AG09309 (cell line): Measurements from ENCODE around the gene FOXP1.

Experiments used
- DNase-seq: peaks from one replicate; pipeline ENCODE4 v3.0.0-alpha.2; 2010; ENCODE audit warnings: low read depth
- H3K4me3 ChIP-seq: 2 replicates; pipeline ENCODE4 v1.5.1; 2011; ENCODE audit warnings: mild to moderate bottlenecking, low read depth, low read length, moderate library complexity; ENCODE audit not compliant: control insufficient read depth
- CTCF ChIP-seq: IDR thresholded peaks from 2 replicates; pipeline ENCODE4 v1.5.1; 2011; ENCODE audit warnings: mild to moderate bottlenecking, low read depth, low read length, inconsistent platforms; ENCODE audit not compliant: insufficient read depth, control insufficient read depth; ENCODE audit errors: missing control alignments

The FOXP1 gene

GRCh38 chr3:71075494-71075893 is 508.0 kb downstream of the FOXP1 start:
- H3K4me3 ChIP-seq = no peak overlapping the region
- no peak for DNase-seq
- TF ChIP-seq CTCF = no peak

- TF ChIP-seq CTCF = no peak
- no peak overlapping the region for H3K4me3 ChIP-seq
- no peak for DNase-seq
Observed at GRCh38 chr3:71074423-71074822, 509.1 kb downstream of the FOXP1 start.

DNA sequence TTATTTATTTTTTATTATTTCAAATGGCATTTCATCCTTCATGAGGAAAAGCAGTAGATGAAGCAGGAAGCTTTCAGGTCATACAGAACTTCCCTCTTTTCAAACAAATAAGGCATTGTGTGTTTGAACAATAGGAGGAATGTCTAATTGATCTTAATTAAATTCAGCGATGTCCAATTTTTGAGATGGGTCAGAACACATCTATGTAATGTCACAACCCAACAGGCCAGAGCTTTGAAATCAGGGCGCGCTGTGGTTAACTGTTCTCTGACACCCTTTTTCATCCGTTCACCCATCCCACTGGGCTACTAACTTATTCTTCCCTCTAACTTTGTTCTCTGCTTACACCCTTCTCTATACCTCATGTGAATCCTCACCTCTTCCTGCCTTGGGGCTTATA is 510.5 kb downstream of the FOXP1 start:
- no peak for DNase-seq
- no peak for TF ChIP-seq CTCF
- H3K4me3 ChIP-seq = no peak overlapping the region

GRCh38 chr3:71072287-71072686 is 511.2 kb downstream of the FOXP1 start:
- no peak for TF ChIP-seq CTCF
- DNase-seq = no peak
- no peak overlapping the region for H3K4me3 ChIP-seq

GRCh38 chr3:71070497-71071463 is 512.7 kb downstream of the FOXP1 start:
- TF ChIP-seq CTCF = no peak
- DNase-seq = no peak
- H3K4me3 ChIP-seq = no peak overlapping the region

DNA sequence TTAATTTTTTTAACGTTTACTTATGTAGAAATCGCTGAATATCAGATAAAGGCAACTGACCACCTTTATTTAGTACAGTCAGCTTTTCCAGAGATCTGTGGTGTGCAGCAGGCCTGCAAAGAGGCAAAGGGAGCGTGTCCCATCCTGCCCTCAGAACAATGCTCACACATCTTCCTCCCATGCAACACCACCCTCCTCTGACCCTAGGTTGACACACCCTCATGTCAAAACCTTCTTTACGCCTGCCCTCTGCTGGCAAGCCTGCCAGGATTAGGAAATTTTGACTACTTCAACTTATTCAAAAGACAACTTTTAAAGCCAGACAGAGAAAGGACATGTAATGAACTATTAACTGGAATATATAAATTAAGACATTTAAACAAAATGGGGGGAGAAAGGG is 513.7 kb downstream of the FOXP1 start:
- peak; percentile 43 for TF ChIP-seq CTCF
- H3K4me3 ChIP-seq = no peak overlapping the region
- DNase-seq = no peak
